ENCODE measurements around the gene LSM4. TPM values are rescaled to one million over a fixed set of nuclear protein-coding genes. Genes with fewer than 3 reads are reported as not detected.

The LSM4 gene
- total and polyA plus RNA-seq, 2 of the 13 experiments (the other 11 are each of a cell fraction or from before 2014, with no cell fraction given), result 65.8 to 166 TPM

DNA sequence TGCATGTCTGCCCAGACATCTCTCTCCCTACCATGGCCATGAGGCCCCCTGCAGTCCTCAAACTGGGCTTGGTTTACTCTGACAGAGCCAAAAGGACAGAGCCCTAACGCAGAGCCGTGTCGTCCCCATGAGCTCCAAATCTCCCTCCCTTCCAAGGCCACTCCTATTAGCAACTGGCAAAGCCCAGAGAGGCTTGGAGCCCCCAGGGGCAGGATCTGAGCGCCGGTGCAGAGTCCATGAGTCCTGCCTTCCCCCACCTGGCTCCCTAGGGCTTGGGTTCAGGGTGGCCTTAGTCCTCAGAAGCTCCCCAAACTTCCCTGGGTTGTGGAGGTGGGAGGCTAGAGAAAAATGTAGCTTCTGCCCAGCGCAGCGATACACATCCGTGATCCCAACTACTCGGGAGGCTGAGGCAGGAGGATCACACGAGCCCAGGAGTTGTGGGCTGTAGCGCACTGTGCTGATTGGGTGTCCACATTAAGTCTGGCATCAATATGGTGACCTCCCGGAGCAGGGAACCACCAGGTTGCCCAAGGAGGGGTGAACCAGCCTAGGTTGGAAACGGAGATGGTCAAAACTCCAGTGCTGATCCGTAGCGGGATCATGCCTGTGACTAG is 10.1 kb upstream of the LSM4 start (continued):
- TF ChIP-seq, protein P1, sequence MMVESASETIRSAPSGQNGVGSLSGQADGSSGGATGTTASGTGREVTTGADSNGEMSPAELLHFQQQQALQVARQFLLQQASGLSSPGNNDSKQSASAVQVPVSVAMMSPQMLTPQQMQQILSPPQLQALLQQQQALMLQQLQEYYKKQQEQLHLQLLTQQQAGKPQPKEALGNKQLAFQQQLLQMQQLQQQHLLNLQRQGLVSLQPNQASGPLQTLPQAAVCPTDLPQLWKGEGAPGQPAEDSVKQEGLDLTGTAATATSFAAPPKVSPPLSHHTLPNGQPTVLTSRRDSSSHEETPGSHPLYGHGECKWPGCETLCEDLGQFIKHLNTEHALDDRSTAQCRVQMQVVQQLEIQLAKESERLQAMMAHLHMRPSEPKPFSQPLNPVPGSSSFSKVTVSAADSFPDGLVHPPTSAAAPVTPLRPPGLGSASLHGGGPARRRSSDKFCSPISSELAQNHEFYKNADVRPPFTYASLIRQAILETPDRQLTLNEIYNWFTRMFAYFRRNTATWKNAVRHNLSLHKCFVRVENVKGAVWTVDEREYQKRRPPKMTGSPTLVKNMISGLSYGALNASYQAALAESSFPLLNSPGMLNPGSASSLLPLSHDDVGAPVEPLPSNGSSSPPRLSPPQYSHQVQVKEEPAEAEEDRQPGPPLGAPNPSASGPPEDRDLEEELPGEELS (CRISPR knock-in tag; IDR thresholded peaks at IDR 0.05), result peak; percentile 13; the same call in 1 of the 2 replicates
- TF ChIP-seq PAF1 (CRISPR knock-in tag; IDR thresholded peaks at IDR 0.05) (no peak), ETV5 (CRISPR knock-in tag; IDR thresholded peaks at IDR 0.05; ENCODE audit: borderline replicate concordance) (peak; percentile 6; the same call in 1 of the 2 replicates), ZNF749 (CRISPR knock-in tag; IDR thresholded peaks at IDR 0.05; ENCODE audit: borderline replicate concordance) (no peak), MYC (CRISPR knock-in tag; IDR thresholded peaks at IDR 0.05; ENCODE audit: borderline replicate concordance) (no peak; the same call in 1 of the 2 replicates), SALL1 (CRISPR knock-in tag; IDR thresholded peaks at IDR 0.05) (peak; percentile 47; the same call in 1 of the 2 replicates), MIER2 (CRISPR knock-in tag; IDR thresholded peaks at IDR 0.05) (peak; percentile 42; the same call in 1 of the 2 replicates), REXO4 (CRISPR knock-in tag; IDR thresholded peaks at IDR 0.05; ENCODE audit: borderline replicate concordance) (no peak), GATAD2A (CRISPR knock-in tag; IDR thresholded peaks at IDR 0.05) (no peak), RFX1 (IDR thresholded peaks at IDR 0.05) (no peak), ZBTB38 (CRISPR knock-in tag; IDR thresholded peaks at IDR 0.05) (peak; percentile 60; the same call in 1 of the 2 replicates), KDM5B (CRISPR knock-in tag; IDR thresholded peaks at IDR 0.05; ENCODE audit: borderline replicate concordance) (peak; percentile 40; the same call in 1 of the 2 replicates), ZNF772 (CRISPR knock-in tag; IDR thresholded peaks at IDR 0.05) (0 out of 2 replicates have a peak, but pooled peaks have one; percentile 12), FOXP1 (IDR thresholded peaks at IDR 0.05) (no peak), FOXP1 (CRISPR knock-in tag; IDR thresholded peaks at IDR 0.05) (0 out of 2 replicates have a peak, but pooled peaks have one; percentile 7), ZNF644 (CRISPR knock-in tag; IDR thresholded peaks at IDR 0.05; ENCODE audit: low read depth) (no peak), HNF4A (CRISPR knock-in tag; IDR thresholded peaks at IDR 0.05) (peak; percentile 82), PHF8 (CRISPR knock-in tag; IDR thresholded peaks at IDR 0.05) (no peak), HOXA3 (CRISPR knock-in tag; IDR thresholded peaks at IDR 0.05) (no peak), HNF4G (IDR thresholded peaks at IDR 0.05; ENCODE audit: borderline replicate concordance, low read depth, low read length) (peak; percentile 58), HNF4G (CRISPR knock-in tag; IDR thresholded peaks at IDR 0.05; ENCODE audit: borderline replicate concordance, low read depth) (no peak), TEAD2 (CRISPR knock-in tag; IDR thresholded peaks at IDR 0.05) (no peak), ATF7 (IDR thresholded peaks at IDR 0.05) (no peak), ATF7 (CRISPR knock-in tag; IDR thresholded peaks at IDR 0.05) (no peak), JUNB (CRISPR knock-in tag; IDR thresholded peaks at IDR 0.05; ENCODE audit: borderline replicate concordance) (no peak), RBM22 (optimal IDR thresholded peaks at IDR 0.05; ENCODE audit: low read length) (no peak)
- TF ChIP-seq, protein P2, sequence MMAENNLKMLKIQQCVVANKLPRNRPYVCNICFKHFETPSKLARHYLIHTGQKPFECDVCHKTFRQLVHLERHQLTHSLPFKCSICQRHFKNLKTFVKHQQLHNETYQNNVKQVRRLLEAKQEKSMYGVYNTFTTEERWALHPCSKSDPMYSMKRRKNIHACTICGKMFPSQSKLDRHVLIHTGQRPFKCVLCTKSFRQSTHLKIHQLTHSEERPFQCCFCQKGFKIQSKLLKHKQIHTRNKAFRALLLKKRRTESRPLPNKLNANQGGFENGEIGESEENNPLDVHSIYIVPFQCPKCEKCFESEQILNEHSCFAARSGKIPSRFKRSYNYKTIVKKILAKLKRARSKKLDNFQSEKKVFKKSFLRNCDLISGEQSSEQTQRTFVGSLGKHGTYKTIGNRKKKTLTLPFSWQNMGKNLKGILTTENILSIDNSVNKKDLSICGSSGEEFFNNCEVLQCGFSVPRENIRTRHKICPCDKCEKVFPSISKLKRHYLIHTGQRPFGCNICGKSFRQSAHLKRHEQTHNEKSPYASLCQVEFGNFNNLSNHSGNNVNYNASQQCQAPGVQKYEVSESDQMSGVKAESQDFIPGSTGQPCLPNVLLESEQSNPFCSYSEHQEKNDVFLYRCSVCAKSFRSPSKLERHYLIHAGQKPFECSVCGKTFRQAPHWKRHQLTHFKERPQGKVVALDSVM (CRISPR knock-in tag; IDR thresholded peaks at IDR 0.05), result peak; percentile 85
- TF ChIP-seq, protein P3, sequence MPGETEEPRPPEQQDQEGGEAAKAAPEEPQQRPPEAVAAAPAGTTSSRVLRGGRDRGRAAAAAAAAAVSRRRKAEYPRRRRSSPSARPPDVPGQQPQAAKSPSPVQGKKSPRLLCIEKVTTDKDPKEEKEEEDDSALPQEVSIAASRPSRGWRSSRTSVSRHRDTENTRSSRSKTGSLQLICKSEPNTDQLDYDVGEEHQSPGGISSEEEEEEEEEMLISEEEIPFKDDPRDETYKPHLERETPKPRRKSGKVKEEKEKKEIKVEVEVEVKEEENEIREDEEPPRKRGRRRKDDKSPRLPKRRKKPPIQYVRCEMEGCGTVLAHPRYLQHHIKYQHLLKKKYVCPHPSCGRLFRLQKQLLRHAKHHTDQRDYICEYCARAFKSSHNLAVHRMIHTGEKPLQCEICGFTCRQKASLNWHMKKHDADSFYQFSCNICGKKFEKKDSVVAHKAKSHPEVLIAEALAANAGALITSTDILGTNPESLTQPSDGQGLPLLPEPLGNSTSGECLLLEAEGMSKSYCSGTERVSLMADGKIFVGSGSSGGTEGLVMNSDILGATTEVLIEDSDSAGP (CRISPR knock-in tag; IDR thresholded peaks at IDR 0.05; ENCODE audit: borderline replicate concordance), result peak; percentile 65
